Muscle of leg (tissue), 11 donors: ENCODE results near the gene IL19. TPM values are rescaled to one million over a fixed set of nuclear protein-coding genes. Genes with fewer than 3 reads are reported as not detected.
"Not testable (repeated sequence)": the region's sequence is repeated elsewhere in the genome, so short reads cannot be mapped to it uniquely, and the experiment has no call there.

Source experiments
- DNase-seq: peaks from one replicate; pipeline ENCODE4 v3.0.0; 2013
- H3K27ac ChIP-seq: one replicate; pipeline ENCODE4 v1.5.1; 2013; ENCODE audit warnings: mild to moderate bottlenecking, low read length, control low read depth
- H3K27me3 ChIP-seq: one replicate; pipeline ENCODE4 v1.6.1; 2013; ENCODE audit warnings: low read length; ENCODE audit not compliant: control insufficient read depth, insufficient read depth
- H3K36me3 ChIP-seq: one replicate; pipeline ENCODE4 v1.6.1; 2013; ENCODE audit warnings: low read length; ENCODE audit not compliant: control insufficient read depth, insufficient read depth
- H3K4me1 ChIP-seq: one replicate; pipeline ENCODE4 v1.6.1; 2013; ENCODE audit warnings: low read length; ENCODE audit not compliant: control insufficient read depth, insufficient read depth
- H3K4me3 ChIP-seq: one replicate; pipeline ENCODE4 v1.5.1; 2013; ENCODE audit warnings: low read length, control low read depth
- H3K9me3 ChIP-seq: replicated peaks from 2 replicates; pipeline ENCODE4 v1.6.1; 2013; ENCODE audit warnings: low read depth, low read length; ENCODE audit not compliant: control insufficient read depth
- WGBS: methylation state at CpG from one replicate; pipeline ENCODE4 v1.1.5; 2013; ENCODE audit warnings: missing lambda C conversion rate; ENCODE audit not compliant: insufficient coverage; 5-methylcytosine and 5-hydroxymethylcytosine counted together
- polyA plus RNA-seq, 8 donors: library from polyadenylated mRNA; unstranded; fragments of 120-200 nt; gene quantifications; one replicate each; pipeline versions ENCODE4 v1.2.1 to v1.2.3, GENCODE V29; 2013; ENCODE audit warnings: inconsistent platforms in 1 of 8, low replicate concordance in 1 of 8; ENCODE audit not compliant: insufficient read length in 8 of 8, insufficient read depth in 1 of 8
- total RNA-seq: library from RNA; stranded (reverse); fragments of 120-200 nt; gene quantifications from one replicate; pipeline ENCODE4 v1.2.4, GENCODE V29; 2013

The IL19 gene
- total and polyA plus RNA-seq, 9 donors: not detected

DNA sequence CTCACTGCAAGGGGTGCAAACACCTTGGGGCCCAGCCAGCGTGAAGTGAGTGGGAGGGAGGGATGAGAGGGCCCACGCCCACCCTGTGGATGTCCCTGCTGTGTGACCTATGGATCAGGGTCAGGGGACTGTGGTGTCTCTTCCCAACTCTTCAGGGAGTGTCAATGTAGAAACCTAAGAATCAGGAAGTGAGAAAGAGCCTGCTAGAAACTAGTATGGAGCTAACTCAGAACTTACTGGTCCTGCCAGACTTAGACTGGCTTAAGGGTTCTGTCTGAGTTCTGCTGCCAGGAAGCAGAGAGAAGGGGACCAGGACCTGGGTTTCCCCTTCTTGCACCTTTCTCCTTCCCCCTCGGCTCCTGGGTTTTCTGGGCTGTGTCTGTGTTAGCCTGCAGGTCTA is 3.5 kb downstream of the IL19 start:
- H3K27me3 ChIP-seq: peaks cover 8% of the 10 kb centered on the region
- 49% methylated on average over 2 of the region's 3 CpGs for WGBS
- no peaks in the 10 kb centered on the region for H3K4me1 ChIP-seq

DNA sequence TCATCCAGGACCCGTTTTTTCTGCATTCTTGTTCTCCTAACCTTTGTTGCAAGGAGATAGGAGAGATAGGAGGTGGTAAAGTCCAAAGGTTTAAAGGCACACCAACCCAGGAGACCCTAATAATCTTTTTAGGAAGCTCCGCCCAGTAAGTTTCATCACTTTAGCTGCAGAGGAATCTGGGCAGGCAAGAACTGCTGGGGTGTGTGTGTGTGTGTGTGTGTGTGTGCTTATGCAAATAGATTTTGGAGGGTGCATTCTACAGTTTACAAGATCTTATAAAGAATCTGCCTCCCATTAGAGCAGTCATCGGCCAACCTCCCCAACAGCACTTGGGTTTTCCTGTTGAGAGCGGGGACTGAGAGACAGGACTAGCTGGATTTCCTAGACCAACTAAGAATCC is 5.7 kb downstream of the IL19 start:
- Histone ChIP-seq H3K36me3 (no peaks in the 10 kb centered on the region), H3K4me1 (no peaks in the 10 kb centered on the region), H3K27me3 (peaks cover 3% of the 10 kb centered on the region), H3K27ac (no peak overlapping the region), H3K9me3 (no peaks in the 10 kb centered on the region), H3K4me3 (no peak overlapping the region)
- WGBS: no CpG with 5 or more reads among the region's 4 CpGs
- no peak for DNase-seq

More for the DNA sequence above, 3.5 kb downstream of the IL19 start:
- Histone ChIP-seq H3K9me3 (no peaks in the 10 kb centered on the region), H3K27ac (no peak overlapping the region), H3K4me3 (no peak overlapping the region), H3K36me3 (no peaks in the 10 kb centered on the region)
- no peak for DNase-seq

DNA sequence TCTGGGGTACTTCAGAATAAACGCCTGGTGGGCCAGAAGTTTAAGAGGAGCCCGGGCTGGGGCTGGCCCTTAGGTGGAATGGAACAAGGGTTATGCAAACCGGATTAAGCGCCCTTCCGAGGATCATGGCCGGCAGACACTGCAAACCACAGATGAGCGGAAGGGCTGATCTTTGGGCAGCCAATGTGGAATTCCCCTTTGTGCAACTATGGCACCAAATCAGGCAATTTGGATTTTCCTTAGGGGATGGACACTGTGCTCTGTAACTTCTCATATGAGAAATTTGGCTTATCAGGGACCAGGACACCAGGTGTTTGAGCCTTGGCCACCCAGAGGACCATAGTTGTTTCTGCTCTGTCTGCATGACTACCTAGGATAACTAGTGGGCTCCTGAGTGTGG is 7.5 kb downstream of the IL19 start:
- 91% methylated on average over 5 of the region's 7 CpGs for WGBS
- no peaks in the 10 kb centered on the region for H3K36me3 ChIP-seq
- no peak overlapping the region for H3K27ac ChIP-seq
- no peak overlapping the region for H3K4me3 ChIP-seq
- no peak for DNase-seq
- no peaks in the 10 kb centered on the region for H3K9me3 ChIP-seq
- peaks cover 3% of the 10 kb centered on the region for H3K27me3 ChIP-seq
- H3K4me1 ChIP-seq: no peaks in the 10 kb centered on the region

DNA sequence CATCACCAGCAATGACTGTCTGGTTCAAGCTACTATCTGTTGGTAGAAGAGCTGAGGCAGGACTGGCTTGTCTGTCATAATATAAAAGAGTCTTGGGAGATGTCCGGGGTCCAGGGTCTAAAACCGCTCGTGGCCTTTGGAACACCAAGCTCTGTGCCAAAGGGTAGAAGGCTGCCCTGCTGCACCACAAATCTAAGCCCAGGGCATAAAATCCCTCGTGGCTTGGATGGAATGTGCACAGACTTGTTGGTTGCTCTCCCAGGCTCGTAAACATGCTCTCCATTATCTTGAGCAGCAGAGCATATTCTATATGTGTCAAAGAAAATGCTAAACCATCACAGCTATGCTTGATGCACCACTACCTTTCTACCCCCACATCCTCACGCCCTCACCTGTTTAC is 8.3 kb downstream of the IL19 start:
- 70% methylated on average over 6 of the region's 6 CpGs for WGBS
- not testable (repeated sequence) for H3K4me1 ChIP-seq, H3K27ac ChIP-seq, DNase-seq, H3K4me3 ChIP-seq, H3K36me3 ChIP-seq, H3K27me3 ChIP-seq, H3K9me3 ChIP-seq

DNA sequence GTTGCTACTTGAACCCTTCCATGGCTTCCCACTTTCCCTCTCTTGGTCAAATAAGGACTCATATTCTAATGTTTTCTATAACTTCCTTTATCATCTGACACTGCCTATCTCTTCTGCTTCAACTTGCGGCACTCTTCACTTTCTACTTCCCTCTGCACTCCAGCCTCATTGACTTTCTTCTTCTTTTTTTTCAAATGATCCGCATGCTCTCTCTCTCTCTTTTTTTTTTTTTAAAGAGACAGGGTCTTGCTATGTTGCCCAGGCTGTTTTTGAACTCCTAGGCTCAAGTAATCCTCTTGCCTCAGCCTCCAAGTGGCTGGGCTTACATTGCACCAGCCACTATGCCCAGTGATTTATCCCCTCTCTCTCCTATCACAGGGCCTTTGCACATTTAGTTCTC is 9.1 kb downstream of the IL19 start:
- WGBS: 38% methylated on average over 2 of the region's 2 CpGs
- H3K27ac ChIP-seq: no peak overlapping the region

DNA sequence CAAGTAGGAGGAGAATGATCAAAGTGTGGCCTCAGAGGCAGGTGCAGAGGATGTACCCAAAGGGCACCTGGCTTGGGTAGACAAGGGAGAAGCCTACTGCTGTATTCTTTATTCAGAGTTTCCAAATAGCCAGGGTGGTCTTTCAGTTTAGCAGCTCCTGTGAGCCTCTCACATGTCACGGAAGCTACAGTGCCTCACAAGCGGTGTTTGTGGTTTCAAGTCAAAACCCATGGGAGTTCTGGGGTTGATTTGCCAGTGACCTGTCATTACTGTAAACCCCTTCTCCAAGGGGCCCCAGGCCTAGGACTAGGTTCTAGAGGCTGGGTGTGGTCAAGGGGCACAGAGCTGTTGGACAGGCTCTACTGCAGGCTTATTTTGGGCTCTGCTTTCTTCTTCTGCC is 11.9 kb downstream of the IL19 start:
- no peak for DNase-seq
- Histone ChIP-seq H3K27ac (no peak overlapping the region), H3K36me3 (no peaks in the 10 kb centered on the region), H3K9me3 (no peaks in the 10 kb centered on the region), H3K27me3 (peaks cover 3% of the 10 kb centered on the region), H3K4me3 (no peak overlapping the region), H3K4me1 (no peaks in the 10 kb centered on the region)
- no CpG with 5 or more reads among the region's 2 CpGs for WGBS

More for the DNA sequence above, 9.1 kb downstream of the IL19 start:
- no peak overlapping the region for H3K4me3 ChIP-seq
- no peaks in the 10 kb centered on the region for H3K36me3 ChIP-seq
- no peaks in the 10 kb centered on the region for H3K9me3 ChIP-seq
- peaks cover under 1% of the 10 kb centered on the region for H3K27me3 ChIP-seq
- no peak for DNase-seq
- H3K4me1 ChIP-seq: no peaks in the 10 kb centered on the region

DNA sequence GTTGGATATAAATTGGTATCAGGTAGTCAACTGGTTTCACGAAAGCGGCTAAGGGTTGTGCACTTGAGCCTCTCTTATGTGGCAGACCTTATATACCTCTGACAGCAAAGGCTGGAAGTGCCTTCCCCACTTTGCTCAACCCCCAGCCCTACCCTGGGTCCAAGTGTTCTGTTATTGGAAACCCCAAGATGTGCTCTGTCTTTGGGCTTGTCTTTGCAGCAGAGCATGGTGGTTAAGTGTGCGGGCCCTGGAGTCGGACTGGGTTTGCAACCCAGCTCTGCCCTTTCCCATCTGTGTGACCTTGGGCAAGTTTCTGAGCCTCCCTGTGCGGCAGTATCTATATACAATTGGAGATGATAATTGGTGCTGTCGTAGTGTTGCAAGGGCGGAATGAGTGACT is 12.9 kb downstream of the IL19 start:
- H3K9me3 ChIP-seq: no peaks in the 10 kb centered on the region
- no peak for DNase-seq
- WGBS: 98% methylated on average over 5 of the region's 7 CpGs
- H3K36me3 ChIP-seq: no peaks in the 10 kb centered on the region
- H3K4me1 ChIP-seq: no peaks in the 10 kb centered on the region
- peaks cover 3% of the 10 kb centered on the region for H3K27me3 ChIP-seq
- no peak overlapping the region for H3K4me3 ChIP-seq
- H3K27ac ChIP-seq: no peak overlapping the region

DNA sequence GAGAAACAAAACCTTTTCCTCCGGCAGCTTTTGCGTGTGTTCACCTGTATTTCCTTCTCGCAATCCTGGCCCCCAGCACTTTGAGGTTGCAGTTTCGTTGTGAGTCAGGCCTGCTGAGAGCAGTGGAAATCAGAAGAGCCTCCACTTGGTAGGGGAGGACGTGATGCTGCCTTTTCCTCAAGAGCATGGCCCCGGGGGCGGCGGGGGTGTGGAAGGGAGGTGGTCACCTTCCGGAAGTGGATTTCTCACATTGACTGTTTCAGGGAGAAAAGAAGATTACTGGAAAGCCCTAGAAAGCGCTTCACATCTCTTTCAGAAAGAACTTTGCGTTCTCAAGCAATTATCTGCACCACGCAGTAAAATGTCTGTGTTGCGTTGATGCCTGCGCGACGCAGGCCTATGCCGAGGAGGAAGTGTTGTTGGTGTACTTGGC is 13.9 kb downstream of the IL19 start:
- 92% methylated on average over 14 of the region's 17 CpGs for WGBS
- H3K36me3 ChIP-seq: no peaks in the 10 kb centered on the region
- DNase-seq: no peak
- H3K27ac ChIP-seq: no peak overlapping the region
- H3K4me3 ChIP-seq: no peak overlapping the region
- no peaks in the 10 kb centered on the region for H3K9me3 ChIP-seq
- peaks cover 3% of the 10 kb centered on the region for H3K27me3 ChIP-seq
- H3K4me1 ChIP-seq: no peaks in the 10 kb centered on the region

DNA sequence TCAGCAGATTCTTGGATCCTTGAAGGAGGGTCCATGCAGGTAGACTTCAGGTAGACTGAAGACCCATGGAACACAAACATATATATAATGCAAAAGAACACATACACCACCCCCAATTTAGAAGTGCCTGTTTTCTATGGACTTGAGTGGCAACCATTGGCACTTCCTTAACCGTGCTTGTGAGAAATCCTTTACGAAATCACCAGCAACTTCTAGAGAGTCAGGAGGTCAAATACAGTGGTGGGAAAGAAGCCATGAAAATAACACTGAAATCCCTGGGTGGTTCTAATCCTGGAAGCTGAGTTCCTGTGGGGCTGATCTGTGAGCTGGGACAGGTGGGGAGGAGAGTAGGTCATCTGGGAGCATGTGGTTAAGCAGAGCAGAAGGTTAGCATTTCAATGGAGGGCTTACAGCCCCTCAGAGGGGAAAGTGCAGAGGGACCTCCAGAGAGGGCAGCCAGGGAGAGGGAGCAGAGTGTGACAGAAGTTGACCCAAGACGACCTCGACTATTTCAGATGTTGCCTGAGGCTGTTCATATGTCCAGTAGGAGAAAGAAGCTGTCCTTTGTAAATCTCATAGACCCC is 14.7 kb downstream of the IL19 start:
- no peak for DNase-seq
- WGBS: 80% methylated on average over 1 of the region's 4 CpGs
- Histone ChIP-seq H3K9me3 (no peaks in the 10 kb centered on the region), H3K4me1 (no peaks in the 10 kb centered on the region), H3K27me3 (peaks cover 3% of the 10 kb centered on the region), H3K36me3 (no peaks in the 10 kb centered on the region), H3K4me3 (no peak overlapping the region), H3K27ac (no peak overlapping the region)

DNA sequence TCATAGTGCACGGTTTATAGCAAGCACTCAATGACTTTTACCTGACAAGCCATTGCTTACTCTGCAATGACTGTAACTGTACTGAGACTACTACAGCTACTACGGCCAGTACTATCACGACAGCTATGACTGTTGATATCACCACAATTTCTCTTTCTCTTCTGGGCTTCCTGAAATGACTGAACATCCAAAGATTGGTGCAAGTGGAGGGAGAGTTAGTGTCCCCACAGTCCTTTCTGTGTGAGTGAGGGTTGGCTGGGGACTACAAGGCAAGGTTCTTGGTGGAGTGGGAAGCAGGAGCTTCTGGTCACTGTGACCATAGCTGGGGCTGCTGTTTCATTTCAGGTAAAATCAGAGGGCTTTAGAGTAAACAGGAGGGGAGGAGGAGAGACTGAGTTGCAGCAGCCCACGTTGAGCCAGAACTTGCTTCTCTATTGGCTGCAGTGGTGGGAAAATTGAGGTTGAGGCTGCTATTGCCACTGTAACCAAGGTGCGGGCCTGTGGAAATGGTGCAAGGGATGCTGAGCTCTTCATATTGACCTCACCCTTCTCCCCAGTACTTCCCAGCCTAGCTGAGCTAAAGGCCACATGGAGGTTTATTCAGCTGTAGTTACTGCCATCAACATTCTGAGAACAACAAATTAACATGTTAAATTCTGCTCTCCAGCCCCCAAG is 15.8 kb downstream of the IL19 start:
- Histone ChIP-seq H3K27me3 (peaks cover 3% of the 10 kb centered on the region), H3K4me3 (no peak overlapping the region), H3K27ac (no peak overlapping the region), H3K36me3 (no peaks in the 10 kb centered on the region), H3K9me3 (no peaks in the 10 kb centered on the region), H3K4me1 (no peaks in the 10 kb centered on the region)
- 83% methylated on average over 2 of the region's 5 CpGs for WGBS
- no peak for DNase-seq
